NCI-H82 treated with DMSO at 0.1 percent for 48 hours (cell line): ENCODE measurements around the gene EXOC2.

Source experiments
- DNase-seq: peaks from one replicate; lab custom pipeline; 2025; ENCODE audit not compliant: unreplicated experiment; lab: John Stamatoyannopoulos, UW

Gene EXOC2

DNA sequence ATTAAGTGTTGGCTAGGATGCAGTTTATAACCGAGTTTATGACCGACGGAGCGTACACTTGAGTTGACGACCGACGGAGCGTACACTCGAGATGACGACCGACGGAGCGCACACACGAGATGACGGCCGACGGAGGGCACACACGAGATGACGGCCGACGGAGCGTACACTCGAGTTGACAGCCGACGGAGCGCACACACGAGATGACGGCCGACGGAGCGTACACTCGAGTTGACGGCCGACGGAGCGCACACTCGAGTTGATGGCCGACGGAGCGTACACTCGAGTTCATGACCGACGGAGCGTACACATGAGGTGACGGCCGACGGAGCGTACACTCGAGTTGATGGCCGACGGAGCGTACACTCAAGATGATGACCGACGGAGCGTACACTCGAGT, 155.8 kb downstream of the EXOC2 start:
- DNase-seq = no peak

DNA sequence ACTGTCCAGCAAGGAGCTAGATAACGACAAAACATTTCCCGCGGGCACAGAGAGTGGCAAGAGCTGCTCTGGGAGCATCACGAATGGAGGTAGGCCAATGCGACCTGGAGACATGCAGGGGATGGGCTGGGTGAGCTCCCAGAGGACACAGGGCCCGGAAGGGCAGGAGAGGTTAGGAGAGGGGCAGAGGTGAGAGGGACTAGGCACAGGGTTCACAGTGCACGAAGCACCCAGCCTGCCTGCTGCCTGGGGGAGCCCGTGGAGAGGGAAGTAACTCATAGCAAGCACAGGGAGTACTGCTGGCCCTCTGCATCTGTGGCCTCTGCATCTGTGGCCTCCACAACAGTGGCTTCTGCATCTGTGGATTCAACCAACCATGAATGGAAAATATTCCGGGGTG, 162.5 kb downstream of the EXOC2 start:
- DNase-seq = no peak

DNA sequence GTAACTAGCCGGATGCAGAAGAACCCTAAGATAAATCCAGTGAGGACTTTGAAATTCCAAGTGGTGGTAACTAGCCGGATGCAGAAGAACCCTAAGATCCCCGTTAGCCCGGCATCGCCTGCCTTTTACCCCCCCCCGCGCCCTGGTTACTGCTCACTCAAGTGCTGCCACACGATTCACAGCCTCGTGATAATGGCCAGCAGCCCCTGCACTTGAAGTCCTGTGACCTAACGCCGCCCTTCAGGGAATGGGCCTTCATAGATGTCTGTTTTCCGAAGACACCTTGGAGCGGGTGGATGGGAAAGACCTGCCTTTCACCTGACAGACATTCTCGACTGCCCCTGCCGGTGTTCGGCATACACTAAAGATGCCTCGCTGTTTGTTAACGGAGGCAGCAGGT, 163.9 kb downstream of the EXOC2 start:
- no peak for DNase-seq

DNA sequence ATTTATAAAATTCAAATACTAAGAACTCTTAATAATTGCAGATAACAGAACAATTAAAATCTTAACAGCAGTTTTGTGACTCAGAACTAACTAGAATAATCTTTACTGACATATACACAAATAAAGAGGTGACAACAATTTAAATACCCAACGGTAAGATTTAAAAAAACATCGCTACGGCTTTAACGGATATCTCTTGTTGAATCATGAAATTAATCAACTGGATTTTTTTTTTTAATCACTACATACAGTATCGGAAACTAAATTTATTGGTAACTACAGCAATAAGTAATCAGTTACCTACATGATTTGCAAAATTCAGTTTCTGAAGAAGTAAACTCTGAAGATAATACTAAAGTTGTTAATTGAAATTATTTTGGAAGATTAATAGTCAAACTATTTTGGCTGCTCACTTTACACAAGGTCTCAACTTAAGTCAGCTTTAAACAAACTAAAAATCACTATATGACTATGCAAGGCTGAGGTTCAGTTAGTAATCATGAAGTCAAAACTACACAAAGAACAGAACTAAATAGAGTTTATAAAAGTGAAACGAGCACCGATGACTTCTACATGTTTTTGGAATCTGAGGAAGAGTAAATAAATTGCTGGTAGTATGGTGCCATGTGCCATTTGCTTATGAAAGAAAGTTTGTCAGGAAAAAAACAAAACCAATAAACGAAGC, 164.8 kb downstream of the EXOC2 start:
- no peak for DNase-seq

DNA sequence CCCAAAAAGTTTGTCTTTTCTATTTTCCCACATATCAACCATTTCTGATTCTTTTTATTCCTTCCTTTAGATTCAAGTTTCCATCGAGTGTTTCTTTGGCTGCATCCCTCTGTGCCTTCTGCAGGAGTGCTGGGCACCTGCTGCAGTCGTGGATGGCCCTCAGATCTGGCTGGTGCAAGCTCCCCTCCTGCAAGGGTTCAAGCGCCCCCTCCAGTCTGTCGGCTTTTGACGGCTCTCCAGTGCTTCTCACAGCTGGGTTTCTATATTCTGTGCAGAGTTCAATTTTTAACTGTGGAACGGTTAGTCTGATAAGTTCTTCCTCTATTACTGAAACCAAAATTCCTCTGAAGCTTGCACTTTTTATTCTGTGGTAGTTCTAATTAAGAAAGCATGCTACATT, 168.1 kb downstream of the EXOC2 start:
- DNase-seq = no peak

DNA sequence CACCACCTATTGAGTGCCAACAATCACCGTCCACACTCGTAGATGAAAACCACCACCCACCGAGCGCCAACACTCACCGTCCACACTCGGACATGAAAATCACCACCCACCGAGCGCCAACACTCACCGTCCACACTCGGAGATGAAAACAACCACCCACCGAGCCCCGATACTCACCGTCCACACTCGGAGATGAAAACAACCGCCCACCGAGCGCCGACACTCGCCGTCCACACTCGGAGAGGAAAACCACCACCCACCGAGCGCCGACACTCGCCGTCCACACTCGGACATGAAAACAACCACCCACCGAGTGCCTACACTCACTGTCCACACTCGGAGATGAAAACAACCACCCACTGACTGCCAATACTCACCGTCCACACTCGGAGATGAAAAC, 172.1 kb downstream of the EXOC2 start:
- no peak for DNase-seq

DNA sequence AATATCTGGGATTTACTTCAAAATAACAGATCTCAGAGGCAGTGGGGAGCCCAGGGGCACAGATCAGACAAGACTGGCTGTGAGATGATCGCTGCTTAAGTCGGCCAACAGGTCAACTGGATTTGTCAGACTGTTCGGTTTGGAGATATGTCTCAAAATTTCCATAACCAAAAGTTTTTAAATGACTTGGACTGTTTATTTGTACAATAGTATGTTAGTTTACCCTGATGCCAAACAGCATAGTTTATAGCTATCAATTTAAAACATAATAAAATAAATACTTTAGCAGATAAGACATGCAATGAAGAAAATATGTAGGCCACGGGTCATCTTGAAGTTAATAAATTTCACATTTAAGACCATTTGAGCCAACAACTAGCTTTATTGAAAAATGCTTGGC, 174.7 kb downstream of the EXOC2 start:
- DNase-seq = no peak

DNA sequence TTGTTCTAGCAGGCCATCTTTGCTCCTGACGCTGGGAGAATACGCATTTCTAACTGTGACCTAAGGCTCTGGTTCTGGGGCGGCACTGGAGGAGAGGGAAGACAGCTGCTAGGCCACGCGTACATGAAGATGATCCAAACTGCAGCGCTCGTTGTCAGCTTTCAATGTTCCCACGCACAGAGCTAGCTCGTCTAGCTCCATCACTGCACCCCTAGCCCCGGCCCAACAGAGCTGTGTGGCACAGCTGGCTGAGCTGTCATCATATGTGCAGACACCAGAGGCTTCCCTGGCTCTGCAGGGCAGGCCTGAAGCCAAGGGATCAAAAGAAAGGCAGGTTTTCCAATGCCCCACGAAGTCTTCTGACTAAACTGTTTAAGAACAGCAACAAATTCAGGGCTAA, 176.7 kb downstream of the EXOC2 start:
- no peak for DNase-seq

DNA sequence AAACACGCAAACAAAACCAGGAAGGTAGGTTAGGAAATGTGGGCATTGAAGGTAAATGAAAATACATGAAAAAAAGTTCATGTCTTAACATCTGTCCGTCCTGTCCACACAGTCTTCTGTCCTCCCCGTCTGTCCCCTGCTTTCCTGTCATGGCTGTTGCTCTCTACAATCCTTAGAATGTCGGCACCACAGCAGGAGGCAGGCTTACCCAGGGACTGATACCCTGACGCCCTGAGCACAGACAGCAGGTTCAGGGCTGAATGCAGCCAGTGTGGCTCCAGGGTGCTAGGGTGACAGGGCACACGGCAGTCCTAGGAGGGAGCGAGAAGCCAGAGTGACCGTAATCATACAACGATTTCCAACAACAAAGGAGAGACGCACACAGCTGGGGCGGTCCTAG, 177.7 kb downstream of the EXOC2 start:
- DNase-seq = no peak

DNA sequence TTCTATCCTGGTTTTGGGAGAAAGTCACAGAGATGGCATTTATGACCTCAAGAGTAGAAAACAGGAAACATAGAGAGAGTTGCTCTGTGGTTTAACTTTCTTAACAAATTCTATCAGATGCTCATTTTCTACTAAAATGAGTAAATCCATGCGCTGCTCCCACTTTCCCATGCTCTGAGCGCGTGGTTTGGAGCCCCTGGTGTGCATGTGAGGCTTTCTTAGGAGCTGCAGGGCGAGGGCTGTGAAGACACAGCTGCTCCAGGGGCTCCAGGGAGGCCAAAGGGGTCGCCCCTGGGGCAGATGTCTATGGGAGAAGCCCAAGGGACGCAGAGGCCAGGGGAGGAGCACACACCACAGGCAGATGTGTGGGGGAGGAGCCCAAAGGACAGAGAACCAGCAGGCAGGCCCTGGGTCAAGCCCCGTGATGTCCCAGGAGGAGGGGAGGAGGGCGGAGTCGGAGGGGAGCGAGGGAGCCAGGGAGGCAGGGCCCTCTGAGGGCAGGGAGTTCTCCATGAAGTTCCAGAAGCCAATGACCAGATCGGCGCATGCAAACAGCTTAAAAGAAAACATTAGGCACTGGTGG, 178.5 kb downstream of the EXOC2 start:
- DNase-seq = no peak

DNA sequence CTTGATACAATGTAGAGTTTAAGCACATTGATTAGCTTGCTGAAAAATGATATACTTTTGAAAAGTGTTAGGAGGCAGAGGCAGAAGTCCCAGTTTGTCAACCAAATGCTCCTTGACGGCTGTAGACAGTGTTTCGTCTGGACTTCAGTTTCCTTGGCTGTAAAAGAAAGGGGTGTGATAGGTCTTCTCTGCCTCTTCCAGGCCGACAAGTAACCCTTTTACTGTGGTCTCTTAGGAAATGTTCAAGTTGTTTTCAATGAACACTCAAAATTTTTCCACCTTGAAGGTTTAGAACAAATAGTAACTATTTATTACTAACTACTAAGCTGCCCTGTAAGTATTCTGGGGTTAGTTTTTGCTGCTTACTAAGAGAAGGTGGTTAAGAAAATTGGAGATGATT, 179.0 kb downstream of the EXOC2 start:
- DNase-seq = no peak

DNA sequence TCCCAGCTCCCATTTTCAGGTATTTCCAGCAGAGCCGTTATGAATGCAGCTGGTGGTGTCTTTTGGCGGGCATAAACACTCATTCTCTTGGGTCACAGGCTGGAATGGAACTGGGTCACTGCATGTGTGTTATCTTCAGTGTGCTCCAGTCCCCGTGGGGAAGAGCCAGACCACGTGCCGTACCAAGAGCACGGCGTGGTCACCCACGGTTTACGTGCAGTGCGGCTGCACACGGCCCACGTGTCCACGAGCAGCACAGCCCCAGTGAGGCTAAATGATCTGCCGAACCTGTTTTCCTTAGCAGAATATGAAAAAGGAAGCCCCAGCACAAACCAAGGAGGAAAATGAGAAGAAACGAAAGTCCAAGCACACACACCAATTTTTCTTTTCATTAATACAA, 179.9 kb downstream of the EXOC2 start:
- no peak for DNase-seq

DNA sequence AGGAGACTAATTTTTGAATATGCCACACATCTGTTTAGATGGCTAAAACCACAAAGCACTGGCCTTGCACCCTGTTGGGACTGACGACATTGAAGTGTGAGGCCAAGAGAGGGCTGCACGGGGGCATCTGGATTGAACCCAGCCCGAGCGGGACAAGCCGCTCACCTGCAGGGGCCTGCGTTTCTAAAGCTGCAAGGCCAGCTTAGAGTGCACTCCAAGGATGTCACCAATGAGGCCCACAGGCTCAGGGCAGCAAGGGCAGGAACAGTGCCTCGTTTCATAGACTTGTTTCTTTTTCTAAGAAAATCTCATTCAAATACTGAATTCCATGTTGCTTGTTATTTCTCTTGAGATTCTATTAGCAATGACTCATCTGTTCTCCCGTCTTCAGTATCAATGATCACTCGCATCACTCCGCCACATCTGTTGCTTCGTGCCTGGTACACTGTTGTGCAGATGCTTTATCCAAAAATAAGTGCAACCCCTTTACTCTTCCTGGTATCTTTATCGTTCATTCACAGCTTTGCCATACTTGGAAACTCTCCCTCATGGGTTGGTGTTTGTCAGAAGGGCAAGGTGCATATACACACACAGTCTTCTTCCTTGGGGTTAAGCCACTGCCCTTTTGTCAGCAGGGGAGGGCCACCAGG, 181.3 kb downstream of the EXOC2 start:
- DNase-seq = no peak

DNA sequence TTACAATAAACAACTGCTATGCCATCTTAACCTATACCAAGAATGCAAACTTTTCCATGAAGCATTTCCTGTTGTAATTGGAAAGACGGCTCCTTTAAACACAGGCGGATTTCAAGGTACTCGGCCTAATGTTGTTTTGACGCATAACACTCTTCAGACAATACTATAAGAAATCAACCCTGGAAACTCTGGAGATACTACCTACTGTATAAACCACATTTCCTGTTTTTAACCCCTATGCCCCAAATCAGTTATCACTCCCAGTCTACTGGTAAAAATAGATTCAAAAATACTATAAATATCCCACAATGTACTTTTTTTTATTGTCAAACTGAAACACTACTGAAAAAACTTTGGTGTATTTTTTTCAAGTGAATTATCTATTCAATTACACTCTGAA, 183.3 kb downstream of the EXOC2 start:
- no peak for DNase-seq

DNA sequence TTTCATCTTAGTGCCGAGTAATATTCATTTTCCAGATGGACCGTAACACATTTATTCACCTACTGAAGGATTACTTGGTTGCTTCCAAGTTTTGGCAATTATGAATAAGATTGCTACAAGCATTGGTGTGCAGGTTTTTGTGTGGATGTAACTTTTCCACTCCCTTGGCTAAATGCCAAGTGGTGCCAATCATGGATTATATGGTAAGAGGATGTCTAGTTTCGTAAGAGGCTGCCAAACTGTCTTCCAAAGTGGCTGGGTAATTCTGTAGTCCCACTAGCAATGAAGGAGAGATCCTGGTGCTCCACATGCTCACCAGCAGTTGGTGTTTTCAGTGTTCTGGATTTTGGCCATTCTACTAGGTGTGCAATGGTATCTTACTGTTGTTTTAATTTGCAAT, 184.3 kb downstream of the EXOC2 start:
- DNase-seq = no peak

DNA sequence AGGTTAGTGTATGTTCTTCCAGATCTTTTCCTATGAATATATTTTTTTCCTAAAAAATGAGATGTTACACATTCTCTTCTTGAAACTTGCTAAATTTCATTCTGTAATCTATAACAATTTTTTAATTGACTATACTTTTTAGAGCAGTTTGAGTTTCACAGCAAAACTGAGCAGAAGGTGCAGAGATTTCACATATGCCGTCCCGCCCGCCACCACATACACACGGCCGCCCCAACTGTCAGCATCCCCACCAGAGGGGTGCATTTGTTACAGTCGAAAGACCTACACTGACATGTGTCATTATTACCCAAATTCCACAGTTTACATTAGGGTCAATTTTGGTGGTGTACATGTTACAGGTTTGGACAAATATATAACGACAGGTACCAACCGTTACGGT, 184.9 kb downstream of the EXOC2 start:
- no peak for DNase-seq

DNA sequence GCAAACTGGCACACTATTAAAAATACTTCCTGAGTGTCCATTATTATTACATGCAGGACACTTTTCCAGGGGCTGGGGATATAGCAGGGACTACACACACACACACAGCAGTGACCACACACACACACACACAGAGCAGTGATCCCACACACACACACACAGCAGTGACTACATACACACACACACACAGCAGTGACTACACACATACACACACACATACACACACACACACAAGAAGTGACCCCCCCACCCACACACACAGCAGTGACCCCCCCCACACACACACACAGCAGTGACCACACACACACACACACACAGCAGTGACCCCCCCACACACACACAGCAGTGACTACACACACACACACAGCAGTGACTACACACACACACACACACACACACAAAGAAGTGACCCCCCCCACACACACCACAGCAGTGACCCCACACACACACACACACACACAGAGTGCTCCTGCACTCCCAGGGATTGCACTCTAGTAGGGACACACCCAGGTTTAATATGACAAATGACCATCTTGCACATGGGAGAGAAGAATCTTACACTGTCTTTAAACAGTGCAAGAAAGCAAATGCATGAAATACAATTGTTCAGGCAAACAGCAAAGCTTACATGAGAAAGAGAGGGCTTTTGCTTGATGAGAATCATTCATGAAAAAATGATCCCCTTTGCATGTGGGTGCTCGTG, 185.9 kb downstream of the EXOC2 start:
- DNase-seq = no peak

DNA sequence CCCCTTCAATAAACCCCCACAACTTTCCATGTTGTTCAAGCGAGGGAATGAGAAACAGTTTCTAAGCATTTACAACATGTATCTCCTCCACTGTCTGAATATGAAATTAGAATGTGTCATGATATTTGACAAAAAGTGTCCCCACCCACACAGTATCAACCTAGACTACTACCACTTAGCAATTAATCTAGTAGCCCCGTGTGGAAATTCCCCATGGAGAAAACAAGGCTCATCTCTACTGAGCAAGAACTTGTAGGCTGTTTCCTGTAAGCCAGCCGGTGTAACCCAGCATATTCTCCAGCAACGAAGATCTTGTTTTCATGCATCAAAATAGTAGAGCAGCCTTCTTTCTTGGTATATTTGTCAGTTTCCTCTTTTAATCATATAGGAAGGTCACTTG, 186.4 kb downstream of the EXOC2 start:
- DNase-seq = no peak

DNA sequence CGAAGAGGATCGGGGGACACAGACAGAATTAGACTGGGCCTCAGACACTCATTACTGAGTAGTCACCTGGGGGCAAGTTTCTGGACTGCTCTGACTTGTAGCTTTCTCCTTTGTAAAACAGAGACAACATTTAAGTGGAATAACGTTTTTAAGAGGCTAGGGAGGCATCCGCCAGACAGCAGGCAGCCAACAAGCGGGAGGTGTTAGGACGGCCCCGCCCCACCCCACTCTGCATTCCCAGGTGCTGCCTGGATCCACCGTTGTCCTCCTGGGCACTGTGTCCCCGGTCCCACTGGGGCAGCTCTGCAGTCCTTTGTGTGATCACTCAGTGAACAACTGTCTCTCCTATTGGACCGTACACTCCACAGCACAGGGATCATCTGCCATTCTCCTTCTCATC, 187.6 kb downstream of the EXOC2 start:
- no peak for DNase-seq

DNA sequence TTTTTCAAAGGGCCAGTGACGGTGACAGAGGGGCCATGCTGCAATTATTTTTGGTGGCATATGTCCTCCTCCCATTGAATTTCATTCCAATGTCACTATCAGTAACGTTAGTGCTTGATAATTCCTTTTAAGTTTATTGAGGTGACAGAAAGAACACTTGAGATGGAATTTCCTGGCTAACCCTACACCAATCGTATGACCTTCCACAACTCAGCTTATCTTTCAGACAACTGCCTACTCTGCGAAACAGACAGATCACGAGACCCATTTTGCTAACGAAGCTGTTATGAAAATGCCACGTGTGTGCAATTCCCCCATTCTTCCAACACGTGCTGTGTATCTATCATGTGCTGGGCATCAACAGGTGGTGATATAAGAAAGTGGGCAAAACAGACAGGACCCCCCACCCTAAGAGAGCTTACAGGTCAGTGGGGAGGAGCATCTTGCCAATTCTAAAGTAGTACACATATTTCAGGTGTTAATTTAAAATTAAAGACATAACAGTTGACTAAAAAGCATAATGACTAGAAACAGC, 188.4 kb downstream of the EXOC2 start:
- DNase-seq = no peak

DNA sequence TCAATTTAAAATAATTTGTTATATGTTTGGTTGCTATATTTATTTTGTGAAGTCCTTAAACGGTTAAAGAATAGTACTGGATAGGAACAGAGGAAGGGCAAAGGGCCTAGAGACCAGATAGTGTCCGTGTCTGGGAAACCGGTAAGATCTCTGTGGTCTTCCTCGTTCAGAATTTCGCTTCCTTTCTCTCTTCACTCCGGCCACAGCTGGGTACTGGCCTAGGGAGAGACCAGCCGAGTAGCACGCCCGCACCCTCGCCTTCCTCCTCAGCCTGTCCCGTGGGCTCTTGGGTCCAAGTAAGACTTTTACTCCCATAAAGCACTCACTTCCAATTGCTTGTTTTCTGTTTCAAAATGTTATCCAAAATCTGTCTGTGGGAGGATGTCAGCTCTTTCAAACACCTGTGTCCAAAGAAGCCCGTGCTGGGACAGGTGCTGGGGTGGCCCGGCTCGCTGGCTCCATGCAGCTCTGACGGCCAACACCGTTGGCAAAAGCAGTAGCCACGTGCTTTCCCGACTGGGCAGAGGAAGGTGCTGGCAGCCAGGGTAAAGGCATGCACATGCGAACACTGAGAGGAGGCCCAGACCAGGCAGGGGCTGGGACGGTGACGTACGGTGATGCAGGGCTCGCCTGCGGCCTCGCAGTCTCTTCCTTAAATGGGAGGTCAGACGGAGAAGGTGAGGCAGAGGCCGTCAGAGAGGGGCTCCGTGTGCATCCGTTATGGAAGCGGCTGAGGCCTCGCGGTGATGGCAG, 189.2 kb downstream of the EXOC2 start:
- no peak for DNase-seq
